ENCODE measurements around the gene DOK4.

Gene DOK4

DNA sequence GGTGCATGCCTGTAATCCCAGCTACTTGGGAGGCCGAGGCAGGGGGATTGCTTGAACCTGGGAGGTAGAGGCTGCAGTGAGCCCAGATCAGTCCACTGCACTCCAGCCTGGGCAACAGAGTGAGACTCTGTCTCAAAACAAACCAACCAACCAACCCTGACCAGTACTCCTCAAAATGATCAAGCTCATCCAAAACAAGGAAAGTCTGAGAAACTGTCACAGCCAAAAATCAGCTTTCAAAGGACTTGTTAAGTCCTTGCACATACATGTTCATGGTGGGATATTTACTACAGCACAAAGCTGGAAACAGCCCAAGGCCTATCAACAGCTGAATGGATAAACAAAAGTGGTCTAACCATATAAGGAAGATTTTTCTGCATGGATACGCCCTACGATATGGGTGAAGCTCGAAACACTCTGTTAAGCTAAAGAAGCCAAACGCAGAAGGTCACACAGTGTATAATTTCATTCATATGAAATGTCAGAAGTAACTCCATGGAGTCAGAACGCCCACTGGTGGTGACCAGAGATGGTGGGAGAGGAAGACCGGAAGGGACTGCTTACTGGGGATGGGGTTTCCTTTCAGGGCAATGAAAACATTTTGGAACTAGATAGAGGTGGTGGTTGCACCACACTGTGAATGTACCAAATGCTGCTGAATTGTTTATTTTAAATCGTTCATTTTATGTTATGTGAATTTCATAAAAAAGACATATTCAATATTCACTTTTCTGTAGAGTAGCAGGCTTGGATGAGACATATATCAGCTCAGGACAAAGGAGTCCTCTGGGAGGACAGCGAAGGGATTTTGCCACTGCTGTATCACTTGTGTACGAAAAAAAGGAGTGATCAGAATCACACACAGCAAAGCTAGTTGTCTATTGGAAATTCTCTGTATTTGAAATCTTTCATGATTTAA is 64.0 kb downstream of the DOK4 start:
- DNase-seq, result peak in 4 of 10 donors; percentile 26 to 75 (median 38)
- intact Hi-C loops (cut with DNase I), result no loop called here

Measured in posterior cingulate gyrus (tissue), 11 donors.